Omental fat pad (tissue), 4 donors: ENCODE results near the gene GRM8. TPM values are rescaled to one million over a fixed set of nuclear protein-coding genes. Genes with fewer than 3 reads are reported as not detected.

Experiments used
- ATAC-seq: fragments of 150-250 bp; one replicate; pipeline ENCODE4 v1.9.1; 2016; ENCODE audit warnings: mild to moderate bottlenecking, moderate library complexity; ENCODE audit not compliant: low FRiP score
- DNase-seq: peaks from one replicate; pipeline ENCODE4 v3.0.0-alpha.2; 2019; ENCODE audit warnings: low spot score
- small RNA-seq: library from RNA; depleted of rRNA; stranded (forward); fragments of <200 nt; gene quantifications from one replicate; pipeline ENCODE3, GENCODE V24; 2016
- total RNA-seq, 4 donors: library from RNA; depleted of rRNA; stranded (reverse); fragments of >200 nt; gene quantifications; one replicate each; pipeline ENCODE4 v1.1.0, GENCODE V29; 2016
- TF ChIP-seq, protein P1 (sequence below), 3 donors: fragments of 450-650 bp; IDR thresholded peaks; one replicate each; pipeline ENCODE4 v1.5.1; 2016 to 2017; ENCODE audit warnings: antibody characterized with exemption in 3 of 3, mild to moderate bottlenecking in 3 of 3, moderate library complexity in 2 of 3

GRM8 gene
- total RNA-seq, 4 donors from 2014 or later = not detected

DNA sequence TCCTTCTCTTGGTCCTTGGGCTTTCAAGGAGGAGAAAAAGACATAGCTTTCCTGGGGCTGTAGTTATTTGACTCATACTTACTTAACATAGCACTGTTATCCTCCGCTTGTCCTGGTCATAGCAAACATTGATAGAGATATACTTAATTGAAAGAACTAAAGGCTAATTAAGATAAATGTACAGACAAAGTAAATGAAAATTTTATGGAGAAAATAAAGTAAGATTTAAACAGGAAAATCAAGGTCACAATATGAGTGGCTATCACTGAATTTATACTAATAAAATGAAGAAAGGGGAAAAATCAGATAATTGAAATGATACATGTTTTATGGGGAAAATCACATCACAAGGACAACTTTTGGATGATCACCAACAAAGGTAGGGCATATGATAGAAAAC, 849.7 kb downstream of the GRM8 start:
- TF ChIP-seq, protein P1, sequence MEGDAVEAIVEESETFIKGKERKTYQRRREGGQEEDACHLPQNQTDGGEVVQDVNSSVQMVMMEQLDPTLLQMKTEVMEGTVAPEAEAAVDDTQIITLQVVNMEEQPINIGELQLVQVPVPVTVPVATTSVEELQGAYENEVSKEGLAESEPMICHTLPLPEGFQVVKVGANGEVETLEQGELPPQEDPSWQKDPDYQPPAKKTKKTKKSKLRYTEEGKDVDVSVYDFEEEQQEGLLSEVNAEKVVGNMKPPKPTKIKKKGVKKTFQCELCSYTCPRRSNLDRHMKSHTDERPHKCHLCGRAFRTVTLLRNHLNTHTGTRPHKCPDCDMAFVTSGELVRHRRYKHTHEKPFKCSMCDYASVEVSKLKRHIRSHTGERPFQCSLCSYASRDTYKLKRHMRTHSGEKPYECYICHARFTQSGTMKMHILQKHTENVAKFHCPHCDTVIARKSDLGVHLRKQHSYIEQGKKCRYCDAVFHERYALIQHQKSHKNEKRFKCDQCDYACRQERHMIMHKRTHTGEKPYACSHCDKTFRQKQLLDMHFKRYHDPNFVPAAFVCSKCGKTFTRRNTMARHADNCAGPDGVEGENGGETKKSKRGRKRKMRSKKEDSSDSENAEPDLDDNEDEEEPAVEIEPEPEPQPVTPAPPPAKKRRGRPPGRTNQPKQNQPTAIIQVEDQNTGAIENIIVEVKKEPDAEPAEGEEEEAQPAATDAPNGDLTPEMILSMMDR (IDR thresholded peaks at IDR 0.05) = no peak
- ATAC-seq (no peak), DNase-seq (no peak)

DNA sequence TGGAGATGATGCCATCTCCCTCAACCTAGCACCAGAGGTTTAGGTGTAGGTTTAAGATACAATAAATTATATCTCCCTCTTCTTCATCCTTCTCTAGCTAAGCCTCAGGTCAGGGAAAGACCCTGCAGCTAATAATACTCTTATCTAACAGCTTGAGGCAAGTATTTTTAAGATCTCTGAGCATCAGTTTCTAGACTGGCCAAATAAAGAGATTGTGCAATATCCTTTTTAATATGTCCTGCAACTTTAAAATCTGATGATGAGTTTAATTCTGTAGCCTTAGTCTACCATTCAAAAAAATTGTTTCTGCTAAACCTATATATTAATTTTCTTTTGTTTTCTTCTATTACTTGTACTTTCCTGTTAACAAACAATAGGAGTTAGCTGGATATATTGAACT, 850.8 kb downstream of the GRM8 start:
- no peak for ATAC-seq
- TF ChIP-seq, protein P1 (IDR thresholded peaks at IDR 0.05) = no peak
- DNase-seq = no peak

DNA sequence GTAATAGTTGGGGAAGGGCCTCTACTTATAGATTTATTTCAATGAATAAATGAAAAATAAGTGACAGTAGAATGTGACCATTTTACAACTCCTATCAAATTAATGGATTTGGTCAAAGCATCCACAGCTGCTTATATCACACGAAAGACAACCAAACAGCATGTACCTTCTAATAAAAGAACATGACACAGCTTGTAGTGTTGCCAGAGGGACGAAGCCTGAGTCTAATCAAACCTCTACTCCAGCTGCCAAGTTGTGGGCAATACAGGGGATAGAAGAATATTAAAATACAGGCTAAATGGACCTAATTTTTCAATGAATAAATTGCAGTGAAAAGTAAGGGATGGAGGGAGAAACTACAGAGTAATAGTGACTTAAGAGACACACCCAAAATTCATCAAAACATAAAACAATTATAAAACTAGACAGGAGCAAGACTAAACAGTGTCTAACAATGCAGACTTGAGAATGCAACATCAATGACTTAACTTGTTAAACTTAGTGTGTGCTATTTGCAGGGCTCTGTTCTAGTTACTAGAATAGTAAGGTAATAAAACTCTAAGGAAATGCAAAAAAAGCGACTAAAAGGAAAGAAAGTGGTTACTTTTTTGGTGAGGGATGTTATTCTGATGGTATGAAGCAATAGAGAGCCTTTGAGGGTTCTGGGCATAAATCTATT, 853.8 kb downstream of the GRM8 start:
- no peak for DNase-seq
- TF ChIP-seq, protein P1 (IDR thresholded peaks at IDR 0.05) = no peak
- no peak for ATAC-seq

DNA sequence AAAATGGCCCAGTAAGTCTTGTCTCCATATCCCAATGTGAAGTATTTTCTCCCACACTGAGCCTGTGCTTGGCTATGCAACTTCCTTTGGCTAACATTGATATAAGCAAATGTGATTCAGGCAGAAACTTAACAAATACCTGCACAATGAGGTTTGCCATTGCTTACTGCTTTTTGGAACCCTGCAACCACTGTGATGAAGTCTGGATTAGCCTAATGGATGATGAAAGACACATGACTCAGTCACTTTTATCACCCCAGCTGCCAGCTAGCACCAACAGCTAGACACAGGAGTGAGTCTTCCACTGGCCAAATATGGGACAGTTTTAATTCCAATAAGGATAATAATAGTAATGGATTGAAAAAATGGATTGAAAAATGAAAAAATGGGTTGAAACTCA, 854.5 kb downstream of the GRM8 start:
- no peak for ATAC-seq
- TF ChIP-seq, protein P1 (IDR thresholded peaks at IDR 0.05) = no peak
- no peak for DNase-seq

DNA sequence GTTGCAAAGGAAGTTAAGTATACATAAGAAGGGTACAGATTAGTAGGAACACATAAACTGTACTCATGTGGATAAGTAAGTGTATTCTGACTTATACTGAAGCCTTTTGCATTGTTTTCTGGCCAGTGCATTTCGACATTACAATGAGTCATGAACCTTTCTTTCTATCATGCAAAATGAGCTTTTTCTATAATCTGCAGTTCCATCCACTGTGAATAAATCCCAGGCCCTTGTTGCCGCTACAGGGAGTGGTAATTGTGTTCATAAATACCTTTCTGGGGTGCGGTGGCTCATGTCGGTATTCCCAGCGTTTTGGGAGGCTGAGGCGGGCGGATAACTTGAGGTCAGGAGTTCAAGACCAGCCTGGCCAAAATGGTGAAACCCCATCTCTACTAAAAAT, 858.3 kb downstream of the GRM8 start:
- TF ChIP-seq, protein P1 (IDR thresholded peaks at IDR 0.05) = no peak
- DNase-seq = no peak
- no peak for ATAC-seq

Small RNAs within 50 kb of the gene (small RNA-seq; reads per million reads assigned to genes)
- gene MIR592 = not detected

Other genes with a start within 250 kb of the GRM8 start
- gene ZNF800, start 139.8 kb upstream of the GRM8 start, total RNA-seq = 10 to 100 TPM; 28.3 to 47.2 (median 35.8) TPM